ENCODE data around the gene EDA.

The EDA gene

GRCh38 chrX:69615779-69616456 lies at the start of gene EDA:
Gene EDA, plus strand, starts transcription at chrX:69616113.
- DNase-seq, result peak; percentile 74

GRCh38 chrX:69568828-69569227 lies 47.1 kb upstream of the EDA start:
- DNase-seq, result no peak

- no peak for DNase-seq
Observed at GRCh38 chrX:69597399-69597798, 18.5 kb upstream of the EDA start.

GRCh38 chrX:69600182-69600581 lies 15.7 kb upstream of the EDA start:
- DNase-seq, result no peak

- no peak for DNase-seq
Observed at GRCh38 chrX:69603566-69604194, 12.2 kb upstream of the EDA start.

- DNase-seq, result no peak
Observed at GRCh38 chrX:69605521-69605920, 10.4 kb upstream of the EDA start.

GRCh38 chrX:69607616-69608015 lies 8.3 kb upstream of the EDA start:
- no peak for DNase-seq

GRCh38 chrX:69613946-69614345 lies 2.0 kb upstream of the EDA start:
- no peak for DNase-seq

- DNase-seq, result no peak
Observed at GRCh38 chrX:69614886-69615285, 1.0 kb upstream of the EDA start.

- no peak for DNase-seq
Observed at GRCh38 chrX:69615342-69615741, 571 bp upstream of the EDA start.

GRCh38 chrX:69616457-69617203 lies 717 bp downstream of the EDA start:
- DNase-seq, result no peak

- DNase-seq, result peak; percentile 16
Observed at GRCh38 chrX:69618803-69619202, 2.9 kb downstream of the EDA start.

GRCh38 chrX:69626129-69626528 lies 10.2 kb downstream of the EDA start:
- DNase-seq, result no peak

- DNase-seq, result peak; percentile 6
Observed at GRCh38 chrX:69627744-69628143, 11.8 kb downstream of the EDA start.

GRCh38 chrX:69630147-69630546 lies 14.2 kb downstream of the EDA start:
- no peak for DNase-seq

- no peak for DNase-seq
Observed at GRCh38 chrX:69664693-69665092, 48.8 kb downstream of the EDA start.

GRCh38 chrX:69670001-69670555 lies 54.2 kb downstream of the EDA start:
- DNase-seq, result no peak

GRCh38 chrX:69674891-69675290 lies 59.0 kb downstream of the EDA start:
- no peak for DNase-seq

- DNase-seq, result no peak
Observed at GRCh38 chrX:69705818-69706217, 89.9 kb downstream of the EDA start.

GRCh38 chrX:69718102-69718501 lies 102.2 kb downstream of the EDA start:
- DNase-seq, result no peak

GRCh38 chrX:69724307-69724706 lies 108.4 kb downstream of the EDA start:
- DNase-seq, result no peak

- DNase-seq, result no peak
Observed at GRCh38 chrX:69740317-69740716, 124.4 kb downstream of the EDA start.

- no peak for DNase-seq
Observed at GRCh38 chrX:69741721-69742120, 125.8 kb downstream of the EDA start.

- no peak for DNase-seq
Observed at GRCh38 chrX:69746051-69746450, 130.1 kb downstream of the EDA start.
